B cell (primary cell): ENCODE measurements around the gene OR13H1. TPM values are rescaled to one million over a fixed set of nuclear protein-coding genes. Genes with fewer than 3 reads are reported as not detected.

Experiments used
- ATAC-seq: fragments of 200-7000 bp; cut with Tn5 transposase; one replicate; pipeline ENCODE4 v1.10.0; 2021; ENCODE audit warnings: low read depth, mild to moderate bottlenecking, moderate number of reproducible peaks, moderate library complexity
- CTCF ChIA-PET: fragments of 350-600 bp; sonication (Branson Sonifier 250); formaldehyde crosslinking; loops from one replicate; lab custom pipeline; 2021; ENCODE audit warnings: antibody characterized with exemption, inconsistent platforms; lab: Charles Lee
- POLR2A ChIA-PET: fragments of 350-600 bp; sonication (Branson Sonifier 250); formaldehyde crosslinking; loops from one replicate; lab custom pipeline; 2021; ENCODE audit warnings: antibody characterized with exemption; lab: Charles Lee
- DNase-seq: peaks from one replicate; pipeline ENCODE4 v3.0.0; 2013
- H2AFZ ChIP-seq: 2 replicates; pipeline ENCODE4 v1.6.1; 2012; ENCODE audit warnings: mild to moderate bottlenecking, low read depth, low read length; ENCODE audit not compliant: insufficient read depth, poor library complexity, severe bottlenecking
- H3K27ac ChIP-seq, 2 donors: 1 replicate in 1 of 2; 2 replicates in 1 of 2; pipeline ENCODE4 v1.5.1; 2012 to 2013; ENCODE audit warnings: low read length in 2 of 2, mild to moderate bottlenecking in 2 of 2, moderate library complexity in 1 of 2
- H3K27me3 ChIP-seq, 4 experiments: fragments of 200-600 bp in 1 of 4; sonication (generic) in 1 of 4; replicated peaks in 1 of 4; 1 replicate in 2 of 4; 2 replicates in 2 of 4; pipeline versions ENCODE4 v1.6.1 to v1.7.0; 2013 to 2016; ENCODE audit warnings: low read length in 3 of 4, mild to moderate bottlenecking in 2 of 4, mixed read lengths in 1 of 4, moderate library complexity in 1 of 4; ENCODE audit not compliant: insufficient read depth in 4 of 4, control insufficient read depth in 3 of 4; ENCODE audit errors: control extremely low read depth in 1 of 4
- H3K36me3 ChIP-seq, 2 experiments: replicated peaks in 1 of 2; 1 replicate in 1 of 2; 2 replicates in 1 of 2; pipeline versions ENCODE4 v1.6.1 to v1.7.1; 2013; ENCODE audit warnings: low read length in 1 of 2; ENCODE audit not compliant: insufficient read depth in 2 of 2, control insufficient read depth in 1 of 2; ENCODE audit errors: control extremely low read depth in 1 of 2, extremely low read depth in 1 of 2
- H3K4me1 ChIP-seq, 2 donors: fragments of 200-600 bp in 1 of 2; sonication (generic) in 1 of 2; 1 replicate in 1 of 2; 2 replicates in 1 of 2; pipeline versions ENCODE4 v1.5.1 to v1.6.1; 2013 to 2017; ENCODE audit warnings: low read length in 2 of 2; ENCODE audit not compliant: control insufficient read depth in 2 of 2, insufficient read depth in 2 of 2
- H3K4me2 ChIP-seq: replicated peaks from 2 replicates; pipeline ENCODE3; 2012; ENCODE audit warnings: mild to moderate bottlenecking, low read depth, low read length; ENCODE audit not compliant: poor library complexity, severe bottlenecking
- H3K4me3 ChIP-seq, 5 experiments: fragments of 200-600 bp in 1 of 5; sonication (generic) in 1 of 5; 1 replicate in 3 of 5; 2 replicates in 2 of 5; pipeline versions ENCODE4 v1.5.1 to v1.7.0; 2011 to 2016; ENCODE audit warnings: low read length in 4 of 5, mild to moderate bottlenecking in 4 of 5, low read depth in 2 of 5, control low read depth in 1 of 5, moderate library complexity in 1 of 5; ENCODE audit not compliant: insufficient read depth in 1 of 5; ENCODE audit errors: control extremely low read depth in 1 of 5, extremely low read depth in 1 of 5
- H3K79me2 ChIP-seq: fragments of 200-600 bp; sonication (generic); one replicate; pipeline ENCODE4 v1.6.0; 2016; ENCODE audit warnings: low read length; ENCODE audit not compliant: control insufficient read depth, insufficient read depth
- H3K9ac ChIP-seq: fragments of 200-600 bp; sonication (generic); 2 replicates; pipeline ENCODE4 v1.6.1; 2017; ENCODE audit warnings: mild to moderate bottlenecking, low read length, moderate library complexity
- H3K9me3 ChIP-seq, 3 donors: one replicate each; pipeline versions ENCODE4 v1.6.1 to v1.7.1; 2013; ENCODE audit warnings: low read length in 2 of 3; ENCODE audit not compliant: control insufficient read depth in 2 of 3, insufficient read depth in 1 of 3; ENCODE audit errors: control extremely low read depth in 1 of 3
- H4K20me1 ChIP-seq: 2 replicates; pipeline ENCODE4 v1.6.0; 2012; ENCODE audit warnings: mild to moderate bottlenecking, low read length; ENCODE audit not compliant: insufficient read depth, control insufficient read depth, poor library complexity, severe bottlenecking
- H3K27ac Mint-ChIP-seq: one replicate; pipeline ENCODE4 v1.8.0; 2021; ENCODE audit warnings: mixed read lengths
- H3K27me3 Mint-ChIP-seq: one replicate; pipeline ENCODE4 v1.8.0; 2021; ENCODE audit warnings: mixed read lengths
- H3K4me1 Mint-ChIP-seq: one replicate; pipeline ENCODE4 v1.8.0; 2021; ENCODE audit warnings: mixed read lengths
- H3K4me3 Mint-ChIP-seq: one replicate; pipeline ENCODE4 v1.8.0; 2021; ENCODE audit warnings: mixed read lengths
- H3K9me3 Mint-ChIP-seq: one replicate; pipeline ENCODE4 v1.8.0; 2022; ENCODE audit warnings: mixed read lengths; ENCODE audit not compliant: insufficient read depth
- EZH2 ChIP-seq: IDR thresholded peaks from 2 replicates; pipeline ENCODE4 v1.6.1; 2012; ENCODE audit warnings: borderline replicate concordance, low read depth, mild to moderate bottlenecking, moderate library complexity, low read length; ENCODE audit not compliant: insufficient read depth, poor library complexity, severe bottlenecking
- WGBS: methylation state at CpG from one replicate; pipeline ENCODE4 v1.1.5; 2013; ENCODE audit warnings: missing lambda C conversion rate; ENCODE audit not compliant: insufficient coverage; 5-methylcytosine and 5-hydroxymethylcytosine counted together
- intact Hi-C: fragments of 100-400 bp; cut with micrococcal nuclease; formaldehyde crosslinking; loops from one replicate; pipeline ENCODE4 v1.10.0; 2022
- polyA plus RNA-seq: library from polyadenylated mRNA; depleted of rRNA; stranded (reverse); fragments of >200 nt; gene quantifications from 2 replicates; pipeline ENCODE4 v1.2.3, GENCODE V29; 2012
- total RNA-seq, 2 donors: library from RNA; stranded (reverse); fragments of 120-200 nt in 1 of 2; gene quantifications; 1 replicate in 1 of 2; 2 replicates in 1 of 2; pipeline versions ENCODE4 v1.2.3 to v1.2.4, GENCODE V29; 2013 to 2022
- TF ChIP-seq, protein P1 (sequence below): fragments of 200-600 bp; IDR thresholded peaks from one replicate; pipeline ENCODE4 v1.8.0; 2022; ENCODE audit warnings: antibody characterized with exemption, mild to moderate bottlenecking

OR13H1 gene
- total and polyA plus RNA-seq, 2 donors (not counting 1 experiment from before 2014, with no cell fraction given), result not detected

DNA sequence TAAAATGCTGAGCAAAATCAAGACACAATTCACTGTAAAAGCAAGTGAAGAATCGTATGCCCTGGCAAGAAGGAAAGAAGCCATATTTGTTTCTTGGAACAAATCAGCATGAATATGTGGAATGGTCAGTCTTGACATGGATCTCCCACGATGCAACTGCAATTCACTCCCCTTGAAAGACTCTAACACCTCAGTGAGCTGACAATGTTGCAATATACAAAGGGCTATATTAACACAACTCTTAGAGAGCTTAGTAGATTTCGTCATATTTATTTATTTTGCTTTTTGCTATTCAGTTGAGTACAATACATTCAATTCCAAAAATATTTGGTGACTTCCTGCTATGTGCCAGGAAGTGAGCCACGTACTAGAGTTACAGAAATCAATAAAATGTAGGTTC, 14.7 kb downstream of the OR13H1 start:
- no peak overlapping the region for H3K4me3 Mint-ChIP-seq
- ChIA-PET POLR2A (no interaction called here), CTCF (no interaction called here)
- Histone ChIP-seq H3K9ac (no peak overlapping the region), H3K4me3 (no peak overlapping the region), H3K36me3 (no peaks in the 10 kb centered on the region), H2AFZ (no peak overlapping the region), H3K4me2 (no peak overlapping the region), H3K27ac (no peak overlapping the region), H3K27me3 (no peaks in the 10 kb centered on the region), H4K20me1 (no peaks in the 10 kb centered on the region), H3K79me2 (no peaks in the 10 kb centered on the region), H3K4me1 (no peaks in the 10 kb centered on the region), H3K9me3 (no peaks in the 10 kb centered on the region)
- no peaks in the 10 kb centered on the region for H3K27me3 Mint-ChIP-seq
- intact Hi-C loops, result no loop called here
- WGBS, result no CpG with 5 or more reads among the region's 4 CpGs
- DNase-seq (no peak), ATAC-seq (no peak)
- H3K27ac Mint-ChIP-seq, result no peak overlapping the region
- TF ChIP-seq, protein P1, sequence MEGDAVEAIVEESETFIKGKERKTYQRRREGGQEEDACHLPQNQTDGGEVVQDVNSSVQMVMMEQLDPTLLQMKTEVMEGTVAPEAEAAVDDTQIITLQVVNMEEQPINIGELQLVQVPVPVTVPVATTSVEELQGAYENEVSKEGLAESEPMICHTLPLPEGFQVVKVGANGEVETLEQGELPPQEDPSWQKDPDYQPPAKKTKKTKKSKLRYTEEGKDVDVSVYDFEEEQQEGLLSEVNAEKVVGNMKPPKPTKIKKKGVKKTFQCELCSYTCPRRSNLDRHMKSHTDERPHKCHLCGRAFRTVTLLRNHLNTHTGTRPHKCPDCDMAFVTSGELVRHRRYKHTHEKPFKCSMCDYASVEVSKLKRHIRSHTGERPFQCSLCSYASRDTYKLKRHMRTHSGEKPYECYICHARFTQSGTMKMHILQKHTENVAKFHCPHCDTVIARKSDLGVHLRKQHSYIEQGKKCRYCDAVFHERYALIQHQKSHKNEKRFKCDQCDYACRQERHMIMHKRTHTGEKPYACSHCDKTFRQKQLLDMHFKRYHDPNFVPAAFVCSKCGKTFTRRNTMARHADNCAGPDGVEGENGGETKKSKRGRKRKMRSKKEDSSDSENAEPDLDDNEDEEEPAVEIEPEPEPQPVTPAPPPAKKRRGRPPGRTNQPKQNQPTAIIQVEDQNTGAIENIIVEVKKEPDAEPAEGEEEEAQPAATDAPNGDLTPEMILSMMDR, result no peak
- no peak for TF ChIP-seq EZH2
- no peaks in the 10 kb centered on the region for H3K4me1 Mint-ChIP-seq
- no peaks in the 10 kb centered on the region for H3K9me3 Mint-ChIP-seq

DNA sequence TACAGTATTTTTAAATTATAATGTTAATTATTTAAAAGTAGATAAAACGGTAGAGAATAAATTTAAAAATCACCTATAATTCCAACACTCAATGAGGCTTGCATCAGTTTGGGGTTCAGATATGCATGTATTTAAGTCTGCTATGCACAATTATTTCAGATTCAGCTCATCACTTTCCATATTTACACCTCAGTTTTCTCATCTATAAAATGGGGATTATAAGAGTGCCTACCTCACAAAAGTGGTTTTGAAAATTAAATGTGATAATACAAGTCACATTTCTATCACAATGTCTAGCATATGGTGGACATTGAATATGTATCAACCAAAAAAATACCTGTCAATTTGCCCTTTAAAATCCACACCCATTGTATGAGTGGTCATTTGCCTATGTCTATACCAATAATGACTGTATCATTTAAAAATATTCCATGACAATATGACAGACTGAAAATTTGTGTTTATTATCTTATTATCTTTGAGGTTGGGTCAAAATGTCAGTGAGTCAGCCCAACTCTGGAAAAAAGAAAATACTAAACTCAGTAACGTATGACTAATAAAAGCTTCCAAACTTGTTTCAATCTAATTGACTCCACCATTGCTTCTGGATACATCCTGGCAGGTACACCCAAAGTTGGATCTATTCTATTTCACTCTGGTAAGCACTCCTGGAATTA, 20.8 kb downstream of the OR13H1 start:
- intact Hi-C loops, result no loop called here
- ATAC-seq (no peak), DNase-seq (no peak)
- H2AFZ ChIP-seq, result no peak overlapping the region
- ChIA-PET POLR2A (no interaction called here), CTCF (no interaction called here)
- no peak overlapping the region for H3K4me2 ChIP-seq
- no peak overlapping the region for H3K4me3 Mint-ChIP-seq
- H3K27me3 ChIP-seq, result no peaks in the 10 kb centered on the region
- H3K27ac ChIP-seq, result no peak overlapping the region
- no CpG with 5 or more reads among the region's 2 CpGs for WGBS
- H3K9me3 ChIP-seq, result no peaks in the 10 kb centered on the region
- TF ChIP-seq, protein P1, result no peak
- TF ChIP-seq EZH2, result no peak
- no peaks in the 10 kb centered on the region for H3K9me3 Mint-ChIP-seq
- no peak overlapping the region for H3K27ac Mint-ChIP-seq
- H3K79me2 ChIP-seq, result no peaks in the 10 kb centered on the region
- H3K4me3 ChIP-seq, result no peak overlapping the region
- H3K36me3 ChIP-seq, result no peaks in the 10 kb centered on the region
- H3K4me1 Mint-ChIP-seq, result no peaks in the 10 kb centered on the region
- no peaks in the 10 kb centered on the region for H4K20me1 ChIP-seq
- H3K9ac ChIP-seq, result no peak overlapping the region
- H3K4me1 ChIP-seq, result no peaks in the 10 kb centered on the region
- H3K27me3 Mint-ChIP-seq, result no peaks in the 10 kb centered on the region
